Ectodermal cell (in vitro differentiated cells): ENCODE measurements around the gene EEPD1.
"Not testable (repeated sequence)": the region's sequence is repeated elsewhere in the genome, so short reads cannot be mapped to it uniquely, and the experiment has no call there.

ENCODE experiments used
- H3K27ac ChIP-seq: 2 replicates; pipeline ENCODE4 v1.7.0; 2013; ENCODE audit warnings: mild to moderate bottlenecking, low read depth, low read length; ENCODE audit not compliant: insufficient read depth, poor library complexity, severe bottlenecking
- H3K27me3 ChIP-seq: 2 replicates; pipeline ENCODE4 v1.7.0; 2013; ENCODE audit warnings: mild to moderate bottlenecking, low read length; ENCODE audit not compliant: insufficient read depth, control insufficient read depth, poor library complexity, severe bottlenecking
- H3K36me3 ChIP-seq: one replicate; pipeline ENCODE4 v1.7.0; 2013; ENCODE audit warnings: low read length; ENCODE audit not compliant: control insufficient read depth, insufficient read depth
- H3K4me1 ChIP-seq: one replicate; pipeline ENCODE4 v1.7.0; 2013; ENCODE audit warnings: low read length; ENCODE audit not compliant: control insufficient read depth, insufficient read depth
- H3K4me3 ChIP-seq: 2 replicates; pipeline ENCODE4 v1.7.0; 2013; ENCODE audit warnings: low read depth, low read length, control low read depth; ENCODE audit not compliant: insufficient read depth
- H3K9me3 ChIP-seq: 2 replicates; pipeline ENCODE4 v1.7.0; 2013; ENCODE audit warnings: mild to moderate bottlenecking, low read length, moderate library complexity; ENCODE audit not compliant: control insufficient read depth
- WGBS, 2 experiments: methylation state at CpG; one replicate each; pipeline ENCODE4 v1.1.7; 2013; ENCODE audit warnings: missing lambda C conversion rate in 2 of 2; 5-methylcytosine and 5-hydroxymethylcytosine counted together

The EEPD1 gene

DNA sequence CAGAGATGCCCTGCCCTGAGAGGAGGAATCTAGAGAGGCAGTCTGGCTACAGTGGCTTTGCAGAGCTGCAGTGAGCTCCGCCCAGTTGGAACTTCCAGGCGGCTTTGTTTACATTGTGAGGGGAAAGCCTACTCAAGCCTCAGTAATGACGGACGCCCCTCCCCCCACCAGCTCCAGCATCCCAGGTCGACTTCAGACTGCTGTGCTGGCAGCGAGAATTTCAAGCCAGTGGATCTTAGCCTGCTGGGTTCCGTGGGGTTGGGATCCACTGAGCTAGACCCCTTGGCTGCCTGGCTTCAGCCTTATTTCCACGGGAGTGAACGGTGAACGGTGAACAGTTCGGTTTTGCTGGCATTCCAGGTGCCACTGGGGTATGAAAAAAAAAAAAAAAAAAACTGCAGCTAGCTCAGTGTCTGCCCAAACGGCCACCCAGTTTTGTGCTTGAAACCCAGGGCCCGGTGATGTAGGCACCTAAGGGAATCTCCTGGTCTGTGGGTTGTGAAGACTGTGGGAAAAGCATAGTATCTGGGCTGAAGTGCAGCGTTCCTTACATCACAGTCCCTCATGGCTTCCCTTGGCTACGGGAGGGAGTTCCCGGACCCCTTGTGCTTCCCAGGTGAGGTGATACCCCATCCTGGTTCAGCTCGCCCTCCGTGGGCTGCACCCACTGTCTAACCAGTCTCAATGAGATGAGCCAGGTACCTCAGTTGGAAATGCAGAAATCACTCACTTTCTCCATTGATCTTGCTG is 105.6 kb downstream of the EEPD1 start:
- WGBS, 2 experiments: 39 to 43% methylated on average over 18 of the region's 18 CpGs
- not testable (repeated sequence) for H3K9me3 ChIP-seq, H3K27ac ChIP-seq, H3K4me3 ChIP-seq, H3K36me3 ChIP-seq, H3K4me1 ChIP-seq, H3K27me3 ChIP-seq

DNA sequence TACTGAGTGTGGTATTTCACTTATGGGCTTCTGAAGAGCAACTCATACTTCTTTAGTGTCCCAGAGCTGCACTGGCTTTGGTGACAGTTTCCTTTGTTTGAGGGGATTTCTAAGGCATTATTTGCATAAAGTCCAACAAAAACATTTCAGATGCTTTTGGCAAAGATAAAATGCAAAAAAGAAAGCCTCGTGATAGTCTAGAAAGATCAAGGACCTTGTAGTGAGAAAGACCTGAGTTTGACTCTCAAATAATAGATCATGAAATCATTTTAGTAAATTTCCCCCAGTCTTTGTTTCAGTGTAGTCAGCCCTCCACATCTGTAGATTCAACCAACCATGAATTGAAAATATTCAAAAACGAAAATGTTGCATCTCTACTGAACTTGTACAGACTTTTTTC is 107.4 kb downstream of the EEPD1 start:
- H3K4me3 ChIP-seq: no peak overlapping the region
- peaks cover 2% of the 10 kb centered on the region for H3K9me3 ChIP-seq
- WGBS, 2 experiments: 81 to 89% methylated on average over 2 of the region's 2 CpGs
- no peak overlapping the region for H3K27ac ChIP-seq
- no peaks in the 10 kb centered on the region for H3K36me3 ChIP-seq
- H3K27me3 ChIP-seq: no peaks in the 10 kb centered on the region
- peaks cover 5% of the 10 kb centered on the region for H3K4me1 ChIP-seq

DNA sequence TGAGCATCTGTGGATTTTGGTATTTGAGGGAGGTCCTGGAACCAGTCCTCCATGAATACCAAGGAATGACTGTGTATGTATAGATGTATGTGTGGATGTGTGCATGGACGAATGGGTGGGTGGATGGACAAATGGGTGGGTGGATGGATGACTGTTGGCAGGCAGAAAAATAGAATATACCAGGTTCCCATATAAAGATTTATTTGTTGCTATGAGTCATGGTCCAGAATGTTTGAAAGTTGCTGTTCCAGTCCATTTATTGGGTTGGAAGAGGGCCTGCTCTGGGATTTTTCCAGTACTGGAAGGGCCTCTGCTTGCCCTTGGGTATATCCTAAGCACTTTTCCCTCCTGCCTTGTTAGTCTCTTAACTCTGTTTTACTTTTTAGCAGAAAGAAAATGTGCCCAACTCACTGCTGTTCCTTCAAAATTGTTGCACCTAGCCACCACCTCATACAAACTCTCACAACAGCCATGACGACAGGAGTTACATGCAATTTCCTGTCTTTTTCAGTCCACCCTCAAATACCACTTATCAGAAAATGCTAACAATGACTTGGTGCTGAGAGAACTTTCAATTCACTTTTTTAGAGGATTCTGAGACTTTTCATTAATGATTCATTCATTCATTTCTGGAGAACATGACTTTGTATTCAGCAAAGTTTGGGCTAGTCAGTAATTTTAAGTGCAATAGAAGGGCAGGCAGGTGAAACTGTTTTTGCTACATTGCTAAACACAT is 108.1 kb downstream of the EEPD1 start:
- 98 to 100% methylated on average over 2 of the region's 2 CpGs for WGBS, 2 experiments
- no peak overlapping the region for H3K4me3 ChIP-seq
- no peaks in the 10 kb centered on the region for H3K36me3 ChIP-seq
- peaks cover 2% of the 10 kb centered on the region for H3K9me3 ChIP-seq
- H3K27ac ChIP-seq: no peak overlapping the region
- H3K27me3 ChIP-seq: no peaks in the 10 kb centered on the region
- peaks cover 5% of the 10 kb centered on the region for H3K4me1 ChIP-seq

DNA sequence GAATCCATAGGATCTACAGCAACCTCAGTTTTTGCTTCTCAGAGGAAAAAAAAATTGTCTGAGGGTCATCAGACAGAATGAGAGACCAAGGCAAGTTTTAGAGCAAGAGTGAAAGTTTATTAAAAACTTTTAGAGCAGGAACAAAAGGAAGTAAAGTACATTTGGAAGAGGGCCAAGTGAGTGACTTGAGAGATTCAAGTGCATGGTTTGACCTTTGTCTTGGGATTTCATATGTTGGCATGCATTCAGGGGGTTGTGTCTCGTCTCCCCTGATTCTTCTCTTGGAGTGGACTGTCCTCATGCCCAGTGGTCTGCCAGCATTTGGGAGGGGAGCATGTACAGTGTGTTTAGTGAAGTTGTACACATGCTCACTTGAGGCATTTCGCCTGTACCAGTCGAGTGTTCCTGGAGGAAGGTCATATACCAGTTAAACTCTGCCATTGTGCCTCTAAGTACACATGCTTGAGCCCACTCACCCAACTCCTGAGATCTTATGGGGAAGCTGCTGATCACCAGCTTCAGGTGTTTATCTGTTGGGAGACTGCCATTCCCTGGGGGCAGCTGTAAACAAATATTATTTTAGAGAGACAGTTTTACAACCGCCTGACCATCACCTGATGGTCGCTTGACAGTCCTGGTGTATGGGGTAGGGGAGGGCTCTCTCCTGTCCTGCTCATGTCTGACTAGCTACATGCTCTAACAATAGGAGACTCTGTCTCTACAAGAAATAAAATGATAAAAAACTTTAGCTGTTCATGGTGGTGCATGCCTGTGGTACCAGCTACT is 109.4 kb downstream of the EEPD1 start:
- no peak overlapping the region for H3K4me3 ChIP-seq
- H3K9me3 ChIP-seq: no peaks in the 10 kb centered on the region
- 94% methylated on average over 5 of the region's 5 CpGs for WGBS, 2 experiments
- no peaks in the 10 kb centered on the region for H3K36me3 ChIP-seq
- no peak overlapping the region for H3K27ac ChIP-seq
- peaks cover 5% of the 10 kb centered on the region for H3K4me1 ChIP-seq
- H3K27me3 ChIP-seq: no peaks in the 10 kb centered on the region

DNA sequence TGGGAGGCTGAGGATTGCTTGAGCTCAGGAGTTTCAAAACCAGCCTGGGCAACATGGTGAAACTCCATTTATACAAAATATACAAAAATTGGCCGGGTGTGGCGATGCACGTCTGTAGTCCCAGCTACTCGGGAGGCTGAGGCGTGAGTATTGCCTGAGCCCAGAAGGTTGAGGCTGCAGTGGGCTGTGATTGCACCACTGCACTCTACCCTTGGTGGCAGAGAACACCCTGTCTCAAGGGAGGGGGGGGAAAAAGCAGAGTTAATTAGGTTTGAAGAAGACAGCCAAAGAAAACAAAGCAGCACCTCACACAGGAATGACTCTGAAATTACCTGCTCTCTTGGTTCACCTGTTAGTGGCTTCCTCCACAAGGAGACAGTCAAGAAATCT is 110.0 kb downstream of the EEPD1 start:
- WGBS, 2 experiments: 94% methylated on average over 5 of the region's 5 CpGs
- no peak overlapping the region for H3K27ac ChIP-seq
- no peaks in the 10 kb centered on the region for H3K9me3 ChIP-seq
- H3K36me3 ChIP-seq: no peaks in the 10 kb centered on the region
- no peaks in the 10 kb centered on the region for H3K27me3 ChIP-seq
- H3K4me3 ChIP-seq: no peak overlapping the region
- peaks cover 5% of the 10 kb centered on the region for H3K4me1 ChIP-seq

DNA sequence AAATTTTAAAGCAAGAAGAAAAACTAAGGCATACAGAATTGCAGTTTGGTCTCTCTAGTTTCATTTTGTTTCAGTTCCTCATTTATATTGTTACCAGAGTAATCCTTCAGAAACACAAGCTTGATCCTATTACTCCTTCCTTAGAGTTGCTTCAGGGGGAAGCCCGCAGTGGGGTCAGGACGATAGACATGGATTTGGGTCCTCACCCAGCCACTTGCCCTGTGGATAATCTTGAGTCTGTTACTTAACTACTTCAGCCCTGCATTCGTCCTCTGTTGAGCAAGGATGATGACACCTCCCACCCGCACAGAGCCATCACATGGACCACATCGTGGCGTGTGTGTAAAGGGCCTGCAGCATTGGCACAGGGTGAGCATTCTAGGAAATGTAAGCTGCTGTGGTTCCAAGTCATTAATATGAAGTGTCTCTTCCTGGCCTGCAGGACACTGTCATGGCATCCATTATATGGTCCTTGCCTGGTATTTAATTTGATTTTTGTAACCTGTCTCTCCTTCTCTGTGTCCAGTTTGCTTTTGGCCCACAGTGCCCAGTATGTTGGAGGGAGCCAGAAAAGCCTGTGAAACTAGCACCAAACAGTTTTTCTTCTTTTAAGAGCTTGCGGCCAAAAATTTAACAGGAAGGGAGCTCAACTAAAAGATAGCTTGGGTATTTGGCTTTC is 111.2 kb downstream of the EEPD1 start:
- H3K27ac ChIP-seq: no peak overlapping the region

DNA sequence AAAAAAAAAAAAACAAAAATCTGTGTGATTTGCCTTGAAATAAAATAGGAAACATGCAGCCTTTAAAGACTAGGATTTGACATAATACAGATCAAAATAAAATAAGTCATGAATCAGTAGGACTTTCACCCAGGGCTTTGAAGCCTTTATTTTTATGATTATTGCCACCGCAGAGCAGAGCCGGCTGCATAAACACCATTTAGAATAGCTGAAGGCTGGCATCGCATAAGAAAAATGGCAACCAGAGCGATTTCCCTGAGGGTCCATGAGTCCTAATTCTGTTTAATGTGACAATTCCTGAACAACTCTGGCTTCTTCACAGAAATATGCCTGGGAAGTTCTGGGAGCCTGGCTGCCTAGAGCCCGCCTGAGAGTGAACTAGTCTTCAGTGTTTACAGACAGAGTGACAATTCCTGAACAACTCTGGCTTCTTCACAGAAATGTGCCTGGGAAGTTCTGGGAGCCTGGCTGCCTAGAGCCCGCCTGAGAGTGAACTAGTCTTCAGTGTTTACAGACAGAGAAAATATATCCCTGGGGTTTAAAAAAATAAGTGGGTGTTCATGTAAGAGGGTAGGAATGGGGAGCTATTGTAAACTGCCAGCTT is 112.0 kb downstream of the EEPD1 start:
- Histone ChIP-seq H3K4me1 (no peaks in the 10 kb centered on the region), H3K27ac (no peak overlapping the region), H3K9me3 (no peaks in the 10 kb centered on the region), H3K36me3 (no peaks in the 10 kb centered on the region), H3K27me3 (no peaks in the 10 kb centered on the region), H3K4me3 (no peak overlapping the region)
- 85 to 88% methylated on average over 6 of the region's 6 CpGs for WGBS, 2 experiments

More for the DNA sequence above, 111.2 kb downstream of the EEPD1 start:
- Histone ChIP-seq H3K27me3 (no peaks in the 10 kb centered on the region), H3K9me3 (no peaks in the 10 kb centered on the region), H3K36me3 (no peaks in the 10 kb centered on the region), H3K4me3 (no peak overlapping the region), H3K4me1 (no peaks in the 10 kb centered on the region)
- WGBS, 2 experiments: 90 to 93% methylated on average over 7 of the region's 7 CpGs

DNA sequence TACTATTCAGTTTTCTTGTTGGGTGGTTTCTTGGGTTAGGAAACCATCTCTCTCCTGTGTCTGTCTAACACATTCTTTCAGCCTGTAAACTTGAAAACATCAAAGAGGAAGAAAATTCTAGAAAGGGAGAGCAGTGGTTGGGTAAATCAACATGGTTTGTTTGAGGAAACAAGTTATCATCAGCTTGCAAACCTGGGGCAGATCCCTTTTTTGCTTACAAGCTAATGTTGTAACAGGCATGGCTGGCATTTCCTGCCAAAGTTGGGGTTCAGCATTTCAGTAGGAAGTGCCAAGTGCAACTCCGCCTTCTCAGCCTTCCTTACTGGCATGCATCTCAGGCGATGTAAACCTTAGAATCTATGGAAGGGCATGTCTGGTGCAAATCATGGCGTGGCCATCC is 112.6 kb downstream of the EEPD1 start:
- Histone ChIP-seq H3K4me3 (no peak overlapping the region), H3K36me3 (no peaks in the 10 kb centered on the region), H3K9me3 (no peaks in the 10 kb centered on the region), H3K4me1 (no peaks in the 10 kb centered on the region), H3K27ac (no peak overlapping the region), H3K27me3 (no peaks in the 10 kb centered on the region)
- WGBS, 2 experiments: 91 to 98% methylated on average over 3 of the region's 3 CpGs

DNA sequence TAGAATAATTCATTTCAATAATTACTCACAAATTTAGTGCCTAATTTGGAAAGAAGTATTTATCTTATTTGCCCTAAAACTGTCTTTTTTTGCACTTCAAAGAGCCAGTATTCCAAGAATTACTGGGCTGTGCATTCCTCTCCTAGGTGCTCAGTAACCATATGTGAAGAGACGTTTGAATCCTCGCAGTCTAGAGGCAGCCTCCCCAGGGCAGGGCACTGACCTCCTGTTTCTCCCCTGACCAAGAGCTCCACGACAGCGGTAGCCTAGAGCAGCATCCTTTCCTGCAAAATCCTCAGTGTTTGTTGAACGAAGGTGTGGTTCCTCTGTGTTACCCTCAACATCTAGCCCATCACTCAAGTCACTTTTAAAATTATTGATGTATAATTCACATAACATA is 113.1 kb downstream of the EEPD1 start:
- H3K27me3 ChIP-seq: no peaks in the 10 kb centered on the region
- H3K27ac ChIP-seq: no peak overlapping the region
- H3K4me1 ChIP-seq: no peaks in the 10 kb centered on the region
- no peaks in the 10 kb centered on the region for H3K36me3 ChIP-seq
- WGBS, 2 experiments: 89 to 90% methylated on average over 5 of the region's 5 CpGs
- no peak overlapping the region for H3K4me3 ChIP-seq
- H3K9me3 ChIP-seq: no peaks in the 10 kb centered on the region
